ENCODE data around the gene KEL.

GRCh38 chr7:142948603-142949002 lies 13.6 kb downstream of the KEL start:
- TF ChIP-seq RFX5 (IDR thresholded peaks at IDR 0.05; ENCODE audit: low read depth, low read length) = no peak
- TF ChIP-seq MXI1 (IDR thresholded peaks at IDR 0.05; ENCODE audit: borderline replicate concordance, low read depth, low read length) = no peak
- no peak for TF ChIP-seq POLR2A (IDR thresholded peaks at IDR 0.05; ENCODE audit: low read depth, low read length)
- TF ChIP-seq, protein P1, sequence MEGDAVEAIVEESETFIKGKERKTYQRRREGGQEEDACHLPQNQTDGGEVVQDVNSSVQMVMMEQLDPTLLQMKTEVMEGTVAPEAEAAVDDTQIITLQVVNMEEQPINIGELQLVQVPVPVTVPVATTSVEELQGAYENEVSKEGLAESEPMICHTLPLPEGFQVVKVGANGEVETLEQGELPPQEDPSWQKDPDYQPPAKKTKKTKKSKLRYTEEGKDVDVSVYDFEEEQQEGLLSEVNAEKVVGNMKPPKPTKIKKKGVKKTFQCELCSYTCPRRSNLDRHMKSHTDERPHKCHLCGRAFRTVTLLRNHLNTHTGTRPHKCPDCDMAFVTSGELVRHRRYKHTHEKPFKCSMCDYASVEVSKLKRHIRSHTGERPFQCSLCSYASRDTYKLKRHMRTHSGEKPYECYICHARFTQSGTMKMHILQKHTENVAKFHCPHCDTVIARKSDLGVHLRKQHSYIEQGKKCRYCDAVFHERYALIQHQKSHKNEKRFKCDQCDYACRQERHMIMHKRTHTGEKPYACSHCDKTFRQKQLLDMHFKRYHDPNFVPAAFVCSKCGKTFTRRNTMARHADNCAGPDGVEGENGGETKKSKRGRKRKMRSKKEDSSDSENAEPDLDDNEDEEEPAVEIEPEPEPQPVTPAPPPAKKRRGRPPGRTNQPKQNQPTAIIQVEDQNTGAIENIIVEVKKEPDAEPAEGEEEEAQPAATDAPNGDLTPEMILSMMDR (conservative IDR thresholded peaks at IDR 0.05; ENCODE audit: low read depth, low read length) = no peak
- TF ChIP-seq SMC3 (IDR thresholded peaks at IDR 0.05; ENCODE audit: low read depth, low read length) = no peak
- TF ChIP-seq BHLHE40 (IDR thresholded peaks at IDR 0.05; ENCODE audit: low read depth, low read length) = no peak
- TF ChIP-seq FOS (IDR thresholded peaks at IDR 0.05; ENCODE audit: low read depth, low read length) = no peak
- TF ChIP-seq CHD1 (IDR thresholded peaks at IDR 0.05; ENCODE audit: low read depth, low read length) = no peak
- TF ChIP-seq CEBPB (IDR thresholded peaks at IDR 0.05; ENCODE audit: low read depth, low read length) = no peak
- no peak for TF ChIP-seq MAFK (IDR thresholded peaks at IDR 0.05; ENCODE audit: low read depth, low read length)
